Spinal cord (tissue), 10 donors: ENCODE measurements around the gene PRKCH. TPM values are rescaled to one million over a fixed set of nuclear protein-coding genes. Genes with fewer than 3 reads are reported as not detected.

Source experiments
- DNase-seq, 6 donors: peaks; one replicate each; pipeline versions ENCODE4 v3.0.0 to v3.0.0-alpha.2; 2013 to 2015; ENCODE audit warnings: low spot score in 6 of 6, low read depth in 4 of 6
- H3K27ac ChIP-seq: one replicate; pipeline ENCODE4 v1.5.1; 2013; ENCODE audit warnings: low read depth, low read length, control low read depth
- H3K27me3 ChIP-seq: one replicate; pipeline ENCODE4 v1.6.1; 2013; ENCODE audit warnings: low read length; ENCODE audit not compliant: control insufficient read depth, insufficient read depth
- H3K36me3 ChIP-seq: one replicate; pipeline ENCODE4 v1.6.1; 2013; ENCODE audit warnings: low read length; ENCODE audit not compliant: control insufficient read depth, insufficient read depth
- H3K4me1 ChIP-seq: one replicate; pipeline ENCODE4 v1.6.1; 2013; ENCODE audit warnings: low read length; ENCODE audit not compliant: control insufficient read depth, insufficient read depth
- H3K4me3 ChIP-seq: one replicate; pipeline ENCODE4 v1.5.1; 2013; ENCODE audit warnings: low read depth, low read length, control low read depth
- H3K9me3 ChIP-seq: one replicate; pipeline ENCODE4 v1.6.1; 2013; ENCODE audit warnings: low read length; ENCODE audit not compliant: control insufficient read depth, insufficient read depth
- WGBS: methylation state at CpG from one replicate; pipeline ENCODE4 v1.1.5; 2013; ENCODE audit warnings: missing lambda C conversion rate; ENCODE audit not compliant: insufficient coverage; 5-methylcytosine and 5-hydroxymethylcytosine counted together
- polyA plus RNA-seq, 2 donors: library from polyadenylated mRNA; unstranded; fragments of 120-200 nt; gene quantifications; one replicate each; pipeline ENCODE4 v1.2.1, GENCODE V29; 2013; ENCODE audit not compliant: insufficient read length in 2 of 2
- total RNA-seq, 2 donors: library from RNA; depleted of rRNA in 1 of 2; stranded (reverse); fragments of 120-200 nt in 1 of 2; fragments of >200 nt in 1 of 2; gene quantifications; one replicate each; pipeline versions ENCODE4 v1.2.3 to v1.2.4, GENCODE V29; 2013 to 2014
- donor health status: healthy.

Gene PRKCH
- total and polyA plus RNA-seq, 4 donors, result 9.6 to 30.7 (median 15.5) TPM

DNA sequence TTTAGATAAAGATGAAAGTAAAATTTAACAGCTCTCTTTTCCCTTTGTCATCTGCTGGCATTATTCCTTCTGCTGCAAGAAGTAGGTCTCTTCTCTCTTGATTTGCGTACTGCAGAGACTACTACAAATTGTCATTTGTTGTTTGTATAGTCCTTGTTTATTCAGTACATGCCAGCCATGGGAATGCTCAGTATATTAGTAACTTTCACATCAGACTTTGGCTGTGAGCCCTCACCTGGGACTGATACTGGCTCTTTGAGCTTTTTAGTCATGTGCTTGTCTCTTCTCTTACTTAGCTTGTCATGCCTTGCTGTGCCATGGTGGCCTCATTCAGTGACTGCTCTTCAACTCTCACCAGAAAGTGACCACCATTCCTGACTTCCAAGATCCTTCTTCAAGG, 169.8 kb downstream of the PRKCH start:
- Histone ChIP-seq H3K4me3 (no peak overlapping the region), H3K9me3 (no peaks in the 10 kb centered on the region), H3K27ac (no peak overlapping the region), H3K27me3 (no peaks in the 10 kb centered on the region), H3K36me3 (no peaks in the 10 kb centered on the region), H3K4me1 (no peaks in the 10 kb centered on the region)
- DNase-seq, result no peak
- WGBS, result no CpG with 5 or more reads among the region's 1 CpG

DNA sequence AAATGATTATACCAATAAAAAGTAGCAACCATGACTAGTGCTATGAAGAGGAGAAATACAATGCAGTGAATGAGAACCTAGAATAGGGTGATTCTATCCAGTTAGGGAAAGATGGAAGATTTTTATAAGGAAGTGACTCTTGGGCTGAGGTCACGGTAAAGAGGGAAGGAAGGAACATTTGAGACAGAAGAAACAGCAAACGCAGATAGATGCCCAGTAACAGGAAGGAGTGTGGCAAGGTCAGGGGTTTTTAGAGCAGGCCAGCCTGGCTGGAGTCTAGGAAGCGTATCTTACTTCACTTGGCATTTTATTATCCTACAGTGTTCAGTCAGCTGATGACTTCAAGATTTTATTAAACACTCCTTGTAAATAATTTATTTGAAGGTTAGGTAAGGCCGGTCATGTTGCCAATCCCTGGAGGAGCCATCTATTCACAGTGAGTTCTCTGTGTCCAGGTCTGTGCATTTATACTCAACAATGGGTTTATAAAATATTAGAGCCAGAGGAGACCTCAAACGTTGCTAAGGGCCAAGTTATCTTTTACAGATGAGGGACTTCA, 170.6 kb downstream of the PRKCH start:
- Histone ChIP-seq H3K4me3 (no peak overlapping the region), H3K4me1 (no peaks in the 10 kb centered on the region), H3K36me3 (no peaks in the 10 kb centered on the region), H3K27me3 (no peaks in the 10 kb centered on the region), H3K9me3 (no peaks in the 10 kb centered on the region), H3K27ac (no peak overlapping the region)
- 86% methylated on average over 2 of the region's 5 CpGs for WGBS
- DNase-seq, result no peak

DNA sequence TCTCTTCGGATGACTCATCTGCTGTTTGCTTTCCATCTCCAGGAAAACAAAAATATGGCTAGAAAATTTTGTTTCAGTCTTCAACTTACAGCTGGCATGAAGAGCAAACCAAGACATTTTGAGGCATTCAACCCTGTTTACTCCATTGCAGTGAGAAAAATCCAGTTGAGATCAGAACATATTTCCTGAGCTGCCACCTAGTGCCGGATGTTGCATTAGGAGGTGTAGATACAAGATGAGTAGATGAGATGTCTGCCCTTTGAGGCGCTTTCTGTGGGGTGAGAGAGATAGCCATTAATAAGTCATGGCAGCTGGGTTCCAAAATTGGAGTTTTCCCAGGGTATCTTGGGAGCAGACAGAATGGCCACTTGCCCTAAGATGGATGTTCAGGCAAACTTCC, 171.1 kb downstream of the PRKCH start:
- Histone ChIP-seq H3K27ac (no peak overlapping the region), H3K9me3 (no peaks in the 10 kb centered on the region), H3K36me3 (no peaks in the 10 kb centered on the region), H3K4me1 (no peaks in the 10 kb centered on the region), H3K27me3 (no peaks in the 10 kb centered on the region), H3K4me3 (no peak overlapping the region)
- DNase-seq, result no peak
- 95% methylated on average over 2 of the region's 3 CpGs for WGBS

DNA sequence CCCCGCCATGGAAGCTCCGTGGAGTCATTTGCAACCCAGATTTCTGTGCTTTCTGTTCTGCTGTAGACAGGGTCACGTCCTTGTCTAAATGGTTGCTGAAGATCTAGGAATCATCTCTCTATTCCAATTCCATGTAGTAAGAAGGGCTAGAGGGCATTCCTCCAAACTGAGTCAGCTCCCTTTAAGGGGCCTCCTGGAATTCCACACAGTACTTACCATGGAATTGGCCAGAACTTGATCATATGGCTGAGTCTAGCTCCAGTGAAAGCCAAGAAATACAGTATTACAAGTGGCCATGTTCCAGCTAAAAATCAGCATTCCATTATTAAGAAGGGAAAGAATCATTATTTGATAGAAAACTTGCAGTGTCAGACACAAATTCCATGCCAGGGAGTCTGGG, 171.9 kb downstream of the PRKCH start:
- H3K4me3 ChIP-seq, result no peak overlapping the region
- WGBS, result 100% methylated on average over 2 of the region's 3 CpGs
- H3K9me3 ChIP-seq, result no peaks in the 10 kb centered on the region
- H3K27me3 ChIP-seq, result no peaks in the 10 kb centered on the region
- peak in 1 of 6 donors; percentile 41 for DNase-seq
- no peaks in the 10 kb centered on the region for H3K36me3 ChIP-seq
- no peaks in the 10 kb centered on the region for H3K4me1 ChIP-seq
- H3K27ac ChIP-seq, result no peak overlapping the region

DNA sequence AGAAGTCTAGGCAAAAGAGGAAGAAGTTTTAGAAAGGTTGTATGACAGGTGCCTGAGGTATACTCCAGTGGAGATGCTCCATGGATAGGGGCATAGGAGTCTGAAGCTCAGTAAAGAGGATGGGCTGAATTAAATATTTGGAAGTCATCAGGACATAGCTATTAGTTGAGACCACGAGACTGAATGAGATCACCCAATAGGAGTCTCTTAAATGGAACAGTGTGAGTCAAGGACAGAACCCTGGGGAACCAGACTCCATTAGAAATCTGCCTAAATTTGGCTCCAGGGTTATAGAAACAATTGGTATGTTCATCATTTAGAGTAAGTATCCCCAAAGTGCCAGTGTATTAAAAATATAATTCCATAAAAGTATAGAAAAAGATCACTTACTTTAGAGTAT, 172.6 kb downstream of the PRKCH start:
- no peaks in the 10 kb centered on the region for H3K4me1 ChIP-seq
- DNase-seq, result no peak
- WGBS, result 88% methylated on average over 1 of the region's 1 CpG
- H3K36me3 ChIP-seq, result no peaks in the 10 kb centered on the region
- H3K27ac ChIP-seq, result no peak overlapping the region
- H3K9me3 ChIP-seq, result no peaks in the 10 kb centered on the region
- H3K27me3 ChIP-seq, result no peaks in the 10 kb centered on the region
- H3K4me3 ChIP-seq, result no peak overlapping the region

DNA sequence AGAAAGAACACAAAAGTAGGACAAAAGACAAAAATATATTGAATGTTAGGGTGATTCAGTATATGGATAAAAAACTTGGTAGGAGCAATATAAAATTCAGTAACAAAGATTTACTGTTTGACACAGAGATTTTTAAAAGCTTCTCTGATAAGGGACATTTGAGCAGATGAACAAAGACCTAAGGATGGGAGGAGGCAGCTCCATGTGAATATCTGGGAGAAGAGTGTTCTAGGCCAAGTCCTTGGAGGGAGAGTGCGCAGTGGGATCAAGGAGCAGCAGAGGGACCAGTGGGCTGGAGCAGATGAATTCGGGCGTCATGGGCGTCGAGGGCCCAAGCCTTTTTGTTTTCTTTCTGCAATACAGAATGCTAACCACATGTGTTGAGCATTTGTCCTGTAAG, 174.4 kb downstream of the PRKCH start:
- Histone ChIP-seq H3K4me3 (no peak overlapping the region), H3K9me3 (no peaks in the 10 kb centered on the region), H3K27ac (no peak overlapping the region), H3K36me3 (no peaks in the 10 kb centered on the region), H3K27me3 (no peaks in the 10 kb centered on the region), H3K4me1 (no peaks in the 10 kb centered on the region)
- WGBS, result 96% methylated on average over 4 of the region's 5 CpGs
- DNase-seq, result no peak

DNA sequence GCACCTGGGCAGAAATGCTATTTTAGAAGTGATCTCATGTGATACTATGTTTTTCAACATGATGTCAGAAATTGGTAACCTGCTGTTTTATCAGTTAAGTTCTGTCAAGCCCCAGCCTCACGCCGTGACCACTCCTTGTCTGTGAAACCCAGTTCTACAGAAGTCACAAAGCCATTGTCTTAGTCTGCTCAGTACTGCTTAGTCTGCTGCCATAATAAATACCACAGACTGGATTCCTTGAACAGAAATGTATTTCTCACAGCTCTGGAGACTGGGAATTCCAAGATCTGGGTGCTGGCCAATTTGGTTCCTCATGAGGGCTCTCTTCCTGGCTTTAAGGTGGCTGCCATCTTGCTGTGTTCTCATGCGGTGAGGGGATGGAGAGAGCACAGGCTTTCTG, 176.9 kb downstream of the PRKCH start:
- no peaks in the 10 kb centered on the region for H3K36me3 ChIP-seq
- 0% methylated on average over 2 of the region's 3 CpGs for WGBS
- no peak overlapping the region for H3K4me3 ChIP-seq
- H3K4me1 ChIP-seq, result no peaks in the 10 kb centered on the region
- H3K27me3 ChIP-seq, result no peaks in the 10 kb centered on the region
- H3K27ac ChIP-seq, result no peak overlapping the region
- DNase-seq, result no peak
- H3K9me3 ChIP-seq, result no peaks in the 10 kb centered on the region

DNA sequence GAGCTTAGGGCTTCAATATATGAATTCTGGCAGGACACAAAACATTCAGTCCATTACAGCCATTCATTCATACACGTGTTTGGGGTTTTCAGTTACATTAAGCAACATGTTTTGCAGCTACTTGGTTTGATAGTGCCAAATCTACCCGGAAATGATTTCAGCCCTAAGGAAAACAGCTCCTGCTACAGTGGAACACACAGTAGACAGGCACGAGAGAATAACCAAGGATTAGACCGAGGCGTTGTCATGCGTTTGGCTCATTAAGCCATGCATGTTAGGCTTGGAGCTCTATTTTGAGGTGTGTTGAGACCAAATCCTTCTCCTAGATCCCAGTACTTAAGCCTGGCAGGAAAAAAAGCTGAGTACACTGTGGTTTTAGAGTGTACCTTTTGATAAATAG, 177.4 kb downstream of the PRKCH start:
- no peaks in the 10 kb centered on the region for H3K27me3 ChIP-seq
- H3K4me1 ChIP-seq, result no peaks in the 10 kb centered on the region
- no peak overlapping the region for H3K27ac ChIP-seq
- no peak for DNase-seq
- H3K4me3 ChIP-seq, result no peak overlapping the region
- no peaks in the 10 kb centered on the region for H3K9me3 ChIP-seq
- H3K36me3 ChIP-seq, result no peaks in the 10 kb centered on the region
- WGBS, result 55% methylated on average over 5 of the region's 6 CpGs

DNA sequence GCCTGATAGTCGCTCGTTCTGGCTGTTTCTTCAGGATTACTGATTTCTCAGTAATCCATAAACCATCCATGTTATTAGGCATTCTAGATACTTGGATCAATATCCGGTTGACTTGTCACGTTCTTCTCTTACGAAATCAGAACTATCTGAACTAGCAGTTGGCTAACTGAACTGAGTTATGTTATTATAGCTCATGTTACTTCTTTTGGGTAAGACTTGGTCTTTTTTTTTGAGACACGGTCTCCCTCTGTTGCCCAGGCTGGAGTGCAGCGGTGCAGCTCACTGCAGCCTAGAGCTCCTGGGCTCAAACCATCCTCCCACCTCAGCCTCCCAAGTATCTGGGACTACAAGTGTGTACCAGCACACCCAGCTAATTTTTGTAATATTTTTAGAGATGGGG, 178.6 kb downstream of the PRKCH start:
- no peaks in the 10 kb centered on the region for H3K4me1 ChIP-seq
- no peaks in the 10 kb centered on the region for H3K36me3 ChIP-seq
- H3K9me3 ChIP-seq, result no peaks in the 10 kb centered on the region
- H3K27ac ChIP-seq, result no peak overlapping the region
- 100% methylated on average over 2 of the region's 7 CpGs for WGBS
- H3K4me3 ChIP-seq, result no peak overlapping the region
- H3K27me3 ChIP-seq, result no peaks in the 10 kb centered on the region
- no peak for DNase-seq

DNA sequence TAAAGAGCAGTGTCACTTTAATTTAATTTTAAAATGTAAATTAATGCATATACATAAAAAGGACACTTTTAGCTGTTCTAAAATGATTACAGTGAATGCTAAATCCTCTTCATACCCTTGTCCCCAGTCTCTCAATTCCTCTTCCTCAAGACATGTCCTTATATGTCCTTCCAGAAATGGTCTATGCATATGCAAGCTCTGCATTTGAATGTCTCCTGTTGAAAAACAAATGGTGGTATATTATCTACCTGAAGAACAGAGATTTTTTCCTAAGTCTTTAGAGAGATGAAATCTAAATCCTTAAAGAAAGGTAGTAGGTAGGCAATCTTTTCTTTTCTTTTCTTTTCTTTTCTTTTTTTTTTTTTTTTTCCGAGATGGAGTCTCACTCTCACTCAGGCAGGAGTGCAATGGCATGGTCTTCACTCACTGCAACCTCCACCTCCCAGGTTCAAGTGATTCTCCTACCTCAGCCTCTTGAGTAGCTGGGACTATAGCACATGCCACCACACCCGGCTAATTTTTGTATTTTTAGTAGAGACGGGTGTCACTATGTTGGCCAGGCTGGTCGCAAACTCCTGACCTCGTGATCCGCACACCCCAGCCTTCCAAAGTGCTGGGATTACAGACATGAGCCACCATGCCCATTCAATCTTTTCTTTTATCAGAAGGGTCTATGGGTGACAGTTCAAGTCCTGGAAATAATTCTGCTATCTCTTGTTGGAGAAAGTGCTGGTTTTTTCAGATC, 180.5 kb downstream of the PRKCH start:
- no peaks in the 10 kb centered on the region for H3K9me3 ChIP-seq
- H3K27ac ChIP-seq, result no peak overlapping the region
- no peaks in the 10 kb centered on the region for H3K27me3 ChIP-seq
- no peak overlapping the region for H3K4me3 ChIP-seq
- no CpG with 5 or more reads among the region's 6 CpGs for WGBS
- H3K36me3 ChIP-seq, result no peaks in the 10 kb centered on the region
- H3K4me1 ChIP-seq, result no peaks in the 10 kb centered on the region
- DNase-seq, result no peak
